BE2C (cell line): ENCODE measurements around the gene TPST2.

ENCODE experiments used
- DNase-seq: peaks from one replicate; pipeline ENCODE4 v3.0.0-alpha.2; 2020
- H3K27me3 ChIP-seq: fragments of 250-450 bp; sonication (Bioruptor Pico); 2 replicates; pipeline ENCODE4 v1.5.1; 2020; ENCODE audit warnings: mild to moderate bottlenecking
- H3K36me3 ChIP-seq: fragments of 250-450 bp; sonication (Bioruptor Pico); 2 replicates; pipeline ENCODE4 v1.5.1; 2020; ENCODE audit warnings: mild to moderate bottlenecking
- H3K4me1 ChIP-seq: fragments of 250-450 bp; sonication (Bioruptor Pico); 2 replicates; pipeline ENCODE4 v1.5.1; 2020
- H3K4me3 ChIP-seq: 2 replicates; pipeline ENCODE4 v1.5.1; 2011; ENCODE audit warnings: low read depth, low read length
- H3K9me3 ChIP-seq: fragments of 250-450 bp; sonication (Bioruptor Pico); 2 replicates; pipeline ENCODE4 v1.5.1; 2020
- TF ChIP-seq, protein P1 (sequence below): IDR thresholded peaks from 2 replicates; pipeline ENCODE4 v1.5.1; 2012; ENCODE audit warnings: mild to moderate bottlenecking, low read depth, low read length

The TPST2 gene

DNA sequence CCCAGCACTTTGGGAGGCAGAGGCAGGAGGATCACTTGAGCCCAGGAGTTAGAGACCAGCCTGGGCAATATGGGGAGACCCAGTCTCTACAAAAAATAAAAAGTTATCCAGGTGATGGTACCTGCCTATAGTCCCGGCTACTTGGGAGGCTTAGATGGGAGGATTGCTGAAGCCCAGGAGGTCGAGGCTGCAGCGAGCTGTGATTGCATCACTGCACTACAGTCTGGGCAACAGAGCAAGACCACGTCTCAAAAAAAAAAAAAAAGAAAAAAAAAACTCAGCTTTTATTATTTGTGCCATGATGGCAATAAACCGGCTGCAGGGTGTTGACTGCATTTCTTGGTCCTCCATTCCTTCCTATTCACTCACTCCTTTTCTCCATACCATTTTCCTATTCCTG lies 44.1 kb downstream of the TPST2 start:
- Histone ChIP-seq H3K9me3 (no peaks in the 10 kb centered on the region), H3K4me1 (no peaks in the 10 kb centered on the region), H3K27me3 (no peaks in the 10 kb centered on the region), H3K4me3 (no peak overlapping the region), H3K36me3 (no peaks in the 10 kb centered on the region)
- DNase-seq: no peak
- TF ChIP-seq, protein P1, sequence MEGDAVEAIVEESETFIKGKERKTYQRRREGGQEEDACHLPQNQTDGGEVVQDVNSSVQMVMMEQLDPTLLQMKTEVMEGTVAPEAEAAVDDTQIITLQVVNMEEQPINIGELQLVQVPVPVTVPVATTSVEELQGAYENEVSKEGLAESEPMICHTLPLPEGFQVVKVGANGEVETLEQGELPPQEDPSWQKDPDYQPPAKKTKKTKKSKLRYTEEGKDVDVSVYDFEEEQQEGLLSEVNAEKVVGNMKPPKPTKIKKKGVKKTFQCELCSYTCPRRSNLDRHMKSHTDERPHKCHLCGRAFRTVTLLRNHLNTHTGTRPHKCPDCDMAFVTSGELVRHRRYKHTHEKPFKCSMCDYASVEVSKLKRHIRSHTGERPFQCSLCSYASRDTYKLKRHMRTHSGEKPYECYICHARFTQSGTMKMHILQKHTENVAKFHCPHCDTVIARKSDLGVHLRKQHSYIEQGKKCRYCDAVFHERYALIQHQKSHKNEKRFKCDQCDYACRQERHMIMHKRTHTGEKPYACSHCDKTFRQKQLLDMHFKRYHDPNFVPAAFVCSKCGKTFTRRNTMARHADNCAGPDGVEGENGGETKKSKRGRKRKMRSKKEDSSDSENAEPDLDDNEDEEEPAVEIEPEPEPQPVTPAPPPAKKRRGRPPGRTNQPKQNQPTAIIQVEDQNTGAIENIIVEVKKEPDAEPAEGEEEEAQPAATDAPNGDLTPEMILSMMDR: no peak

DNA sequence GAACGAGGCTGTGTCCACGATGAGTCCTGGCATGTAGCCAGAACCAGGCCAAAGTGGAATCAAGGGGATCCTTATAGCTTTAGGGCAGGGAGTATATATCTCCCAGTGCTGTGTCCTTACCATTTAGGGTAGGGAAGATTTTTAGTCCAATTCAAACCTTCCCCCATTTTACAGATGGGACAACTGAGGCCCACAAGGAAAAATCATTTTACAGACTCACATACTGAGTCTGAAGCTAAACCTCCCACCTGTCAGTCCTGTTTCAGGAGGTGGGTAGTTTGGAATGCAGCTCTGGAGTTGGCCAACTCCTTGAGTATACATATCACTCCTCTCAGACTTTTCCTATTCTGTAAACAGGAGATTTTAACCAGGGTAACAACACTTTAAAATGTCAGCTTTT lies 44.5 kb downstream of the TPST2 start:
- H3K36me3 ChIP-seq: no peaks in the 10 kb centered on the region
- TF ChIP-seq, protein P1: no peak
- no peaks in the 10 kb centered on the region for H3K9me3 ChIP-seq
- H3K4me3 ChIP-seq: no peak overlapping the region
- H3K4me1 ChIP-seq: no peaks in the 10 kb centered on the region
- no peaks in the 10 kb centered on the region for H3K27me3 ChIP-seq
- no peak for DNase-seq

DNA sequence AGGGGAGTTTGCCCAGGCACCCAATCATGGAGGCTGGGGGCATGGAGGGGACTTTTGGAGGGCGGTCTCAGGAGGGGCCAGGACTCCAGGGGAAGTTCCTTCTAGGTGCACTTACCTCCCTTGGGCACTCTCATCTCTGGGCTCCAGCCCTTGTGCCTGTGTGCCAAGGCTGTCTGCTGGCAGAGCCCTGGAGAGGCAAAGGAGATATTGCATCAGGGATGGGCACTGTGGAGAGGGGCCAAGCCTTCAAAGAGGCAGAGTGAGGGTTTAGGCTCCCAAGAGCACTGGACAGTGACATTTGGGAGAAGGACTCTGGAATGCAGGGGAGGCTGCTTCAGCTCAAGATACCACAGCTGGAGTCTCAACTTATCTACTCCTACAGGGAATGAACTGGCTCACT lies 45.4 kb downstream of the TPST2 start:
- H3K4me3 ChIP-seq: no peak overlapping the region

DNA sequence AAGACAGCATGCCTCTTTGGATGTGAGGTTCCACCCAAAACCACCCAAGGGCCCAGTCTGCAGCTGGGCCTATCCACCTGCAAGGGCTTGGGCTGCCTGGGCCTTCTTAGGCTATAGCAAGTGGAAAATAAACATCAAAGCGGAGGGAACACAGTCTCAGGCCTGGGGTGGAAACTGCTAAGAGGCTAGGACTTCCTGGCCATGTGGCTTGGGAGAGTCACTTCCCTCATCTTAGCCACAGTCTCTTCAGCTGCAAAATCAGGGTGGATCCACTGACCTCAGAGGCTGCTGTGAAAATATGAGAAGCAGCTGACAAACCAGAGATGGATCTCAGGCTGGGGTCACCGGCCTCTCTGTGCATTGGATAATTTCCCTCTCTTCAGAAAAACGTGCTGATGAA lies 47.1 kb downstream of the TPST2 start:
- H3K4me3 ChIP-seq: no peak overlapping the region
- TF ChIP-seq, protein P1: no peak
- no peak for DNase-seq

More for the DNA sequence above, 45.4 kb downstream of the TPST2 start:
- Histone ChIP-seq H3K9me3 (no peaks in the 10 kb centered on the region), H3K4me1 (no peaks in the 10 kb centered on the region), H3K36me3 (no peaks in the 10 kb centered on the region), H3K27me3 (no peaks in the 10 kb centered on the region)
- TF ChIP-seq, protein P1: no peak
- DNase-seq: no peak

DNA sequence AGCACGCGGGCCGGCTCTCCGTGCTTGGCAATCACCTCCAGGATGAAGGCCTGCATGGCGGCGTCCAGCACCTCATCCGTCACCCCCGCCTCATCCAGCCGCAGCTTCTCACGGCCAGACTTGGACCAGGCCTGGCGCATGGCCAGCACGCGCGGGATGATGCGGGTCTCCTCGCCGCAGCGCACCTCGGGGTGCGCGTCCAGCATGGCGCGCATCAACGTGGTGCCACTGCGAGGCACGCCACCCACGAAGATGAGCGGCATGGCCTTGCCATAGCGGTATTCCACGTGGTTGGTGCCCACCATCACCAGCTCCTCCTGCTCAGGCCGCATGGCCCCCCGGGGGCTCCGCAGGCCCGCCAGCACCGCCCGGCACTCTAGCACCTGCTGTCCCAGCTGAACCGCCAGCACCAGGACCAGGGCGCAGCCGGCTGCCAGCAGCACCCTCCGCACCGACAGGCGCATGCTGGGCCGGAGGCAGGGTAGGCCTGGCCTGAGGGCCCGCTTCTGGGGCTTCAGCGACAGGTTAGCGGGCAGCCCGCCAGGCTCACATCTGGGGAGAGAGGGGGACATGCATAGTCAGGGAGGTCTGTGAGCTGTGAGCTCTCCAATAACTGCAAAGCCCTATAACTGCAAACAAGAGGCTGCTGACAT lies 48.6 kb downstream of the TPST2 start:
- H3K27me3 ChIP-seq: no peaks in the 10 kb centered on the region
- TF ChIP-seq, protein P1: no peak
- no peak for DNase-seq
- no peak overlapping the region for H3K4me3 ChIP-seq
- H3K36me3 ChIP-seq: no peaks in the 10 kb centered on the region
- H3K4me1 ChIP-seq: no peaks in the 10 kb centered on the region
- H3K9me3 ChIP-seq: no peaks in the 10 kb centered on the region

More for the DNA sequence above, 47.1 kb downstream of the TPST2 start:
- Histone ChIP-seq H3K27me3 (no peaks in the 10 kb centered on the region), H3K9me3 (no peaks in the 10 kb centered on the region), H3K4me1 (no peaks in the 10 kb centered on the region), H3K36me3 (no peaks in the 10 kb centered on the region)

DNA sequence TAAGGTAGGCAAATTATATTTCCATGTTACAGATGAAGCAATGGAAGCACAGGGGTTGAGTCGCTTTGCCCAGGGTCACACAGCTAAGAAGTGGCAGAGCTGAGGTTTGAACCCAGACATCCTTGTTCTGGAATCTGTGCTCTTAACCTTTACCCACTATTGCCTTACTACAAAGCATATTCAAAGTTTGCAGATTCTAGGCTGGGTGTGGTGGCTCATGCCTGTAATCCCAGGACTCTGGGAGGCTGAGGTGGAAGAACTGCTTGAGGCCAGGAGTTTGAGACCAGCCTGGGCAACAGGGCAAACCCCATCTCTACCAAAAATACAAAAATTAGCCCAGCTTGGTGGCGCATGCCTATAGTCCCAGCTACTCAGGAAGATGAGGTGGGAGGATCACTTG lies 49.8 kb downstream of the TPST2 start:
- no peaks in the 10 kb centered on the region for H3K36me3 ChIP-seq
- no peaks in the 10 kb centered on the region for H3K27me3 ChIP-seq
- H3K4me1 ChIP-seq: no peaks in the 10 kb centered on the region
- H3K4me3 ChIP-seq: no peak overlapping the region
- H3K9me3 ChIP-seq: no peaks in the 10 kb centered on the region
- TF ChIP-seq, protein P1: no peak
- DNase-seq: no peak
